ENCODE results near the gene CNIH3. TPM values are rescaled to one million over a fixed set of nuclear protein-coding genes. Genes with fewer than 3 reads are reported as not detected.

CNIH3 gene
- total and polyA plus RNA-seq, 2 donors (not counting 1 experiment from before 2014, with no cell fraction given), result 0.72 to 1.8 TPM

DNA sequence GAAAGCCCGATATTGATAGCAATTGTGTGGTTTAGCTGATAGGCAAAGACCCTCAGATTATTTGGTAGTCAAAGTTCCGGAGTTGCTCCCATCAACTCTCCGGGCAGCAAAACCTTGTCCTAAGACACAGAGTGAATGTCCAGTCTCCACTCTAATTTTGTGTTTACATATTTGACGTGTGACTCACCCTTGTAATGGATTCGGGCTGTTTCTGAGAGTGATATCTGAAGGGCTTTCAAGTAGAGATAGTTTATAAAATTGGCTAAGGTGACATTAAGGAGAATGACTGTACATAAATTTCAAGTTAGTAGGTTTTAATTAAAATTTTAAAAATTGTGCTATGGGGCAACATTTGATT lies 154.2 kb downstream of the CNIH3 start:
- Mint-ChIP-seq H3K4me1 (no peaks in the 10 kb centered on the region), H3K4me3 (no peak overlapping the region), H3K27ac (no peak overlapping the region), H3K27me3 (peaks cover 12% of the 10 kb centered on the region), H3K9me3 (ENCODE audit: insufficient read depth) (no peaks in the 10 kb centered on the region)
- 85% methylated on average over 2 of the region's 5 CpGs for WGBS (ENCODE audit: insufficient coverage)
- Histone ChIP-seq H3K9me3 (ENCODE audit: control extremely low read depth in 1 of 3, control insufficient read depth in 2 of 3, insufficient read depth in 1 of 3, low read length in 2 of 3) (peaks cover 0 to 1% (median 0%) of the 10 kb centered on the region in 3 donors), H3K9ac (ENCODE audit: low read length) (no peak overlapping the region), H3K27me3 (replicated peaks in 1 of 4; ENCODE audit: control extremely low read depth in 1 of 4, control insufficient read depth in 3 of 4, insufficient read depth in 4 of 4, low read length in 3 of 4) (no peaks in the 10 kb centered on the region), H4K20me1 (ENCODE audit: control insufficient read depth, insufficient read depth, low read length, poor library complexity, severe bottlenecking) (no peaks in the 10 kb centered on the region), H3K36me3 (replicated peaks in 1 of 2; ENCODE audit: control extremely low read depth in 1 of 2, control insufficient read depth in 1 of 2, extremely low read depth in 1 of 2, insufficient read depth in 2 of 2, low read length in 1 of 2) (no peaks in the 10 kb centered on the region), H3K4me1 (ENCODE audit: control insufficient read depth in 2 of 2, insufficient read depth in 2 of 2, low read length in 2 of 2) (no peaks in the 10 kb centered on the region), H3K4me3 (ENCODE audit: control extremely low read depth in 1 of 5, extremely low read depth in 1 of 5, insufficient read depth in 1 of 5, low read depth in 2 of 5, low read length in 4 of 5) (no peak overlapping the region), H3K4me2 (replicated peaks; ENCODE audit: low read depth, low read length, poor library complexity, severe bottlenecking) (no peak overlapping the region), H2AFZ (ENCODE audit: insufficient read depth, low read depth, low read length, poor library complexity, severe bottlenecking) (no peak overlapping the region), H3K79me2 (ENCODE audit: control insufficient read depth, insufficient read depth, low read length) (no peaks in the 10 kb centered on the region), H3K27ac (ENCODE audit: low read length in 2 of 2) (no peak overlapping the region)
- intact Hi-C loops (cut with micrococcal nuclease), result no loop called here
- DNase-seq, result no peak
- ChIA-PET CTCF (no interaction called here), POLR2A (no interaction called here)
- no peak for TF ChIP-seq EZH2 (IDR thresholded peaks at IDR 0.05; ENCODE audit: borderline replicate concordance, insufficient read depth, low read depth, low read length, poor library complexity, severe bottlenecking)
- TF ChIP-seq, protein P1, sequence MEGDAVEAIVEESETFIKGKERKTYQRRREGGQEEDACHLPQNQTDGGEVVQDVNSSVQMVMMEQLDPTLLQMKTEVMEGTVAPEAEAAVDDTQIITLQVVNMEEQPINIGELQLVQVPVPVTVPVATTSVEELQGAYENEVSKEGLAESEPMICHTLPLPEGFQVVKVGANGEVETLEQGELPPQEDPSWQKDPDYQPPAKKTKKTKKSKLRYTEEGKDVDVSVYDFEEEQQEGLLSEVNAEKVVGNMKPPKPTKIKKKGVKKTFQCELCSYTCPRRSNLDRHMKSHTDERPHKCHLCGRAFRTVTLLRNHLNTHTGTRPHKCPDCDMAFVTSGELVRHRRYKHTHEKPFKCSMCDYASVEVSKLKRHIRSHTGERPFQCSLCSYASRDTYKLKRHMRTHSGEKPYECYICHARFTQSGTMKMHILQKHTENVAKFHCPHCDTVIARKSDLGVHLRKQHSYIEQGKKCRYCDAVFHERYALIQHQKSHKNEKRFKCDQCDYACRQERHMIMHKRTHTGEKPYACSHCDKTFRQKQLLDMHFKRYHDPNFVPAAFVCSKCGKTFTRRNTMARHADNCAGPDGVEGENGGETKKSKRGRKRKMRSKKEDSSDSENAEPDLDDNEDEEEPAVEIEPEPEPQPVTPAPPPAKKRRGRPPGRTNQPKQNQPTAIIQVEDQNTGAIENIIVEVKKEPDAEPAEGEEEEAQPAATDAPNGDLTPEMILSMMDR (IDR thresholded peaks at IDR 0.05), result no peak
- no peak for ATAC-seq (ENCODE audit: low read depth)

DNA sequence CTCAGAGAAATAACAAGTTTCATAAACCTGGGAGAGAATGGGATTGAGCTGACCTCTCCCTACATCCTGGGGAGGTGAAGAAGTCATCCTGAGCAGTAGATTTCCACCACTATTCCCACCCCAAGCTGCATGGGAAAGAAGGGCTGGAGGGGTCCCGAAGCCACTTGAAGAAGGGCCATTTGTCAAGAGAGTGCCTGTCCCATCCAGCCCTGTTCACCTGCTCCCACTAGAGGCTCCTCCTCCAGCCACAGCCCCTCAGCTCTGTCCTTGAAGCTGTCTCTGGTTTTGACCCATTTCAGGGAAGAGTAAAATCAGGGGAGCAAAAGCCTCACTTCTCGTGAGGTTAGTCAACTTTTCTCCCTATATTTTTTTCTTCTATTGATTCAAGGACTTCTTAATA lies 157.5 kb downstream of the CNIH3 start:
- H3K27ac Mint-ChIP-seq, result no peak overlapping the region
- H3K79me2 ChIP-seq (ENCODE audit: control insufficient read depth, insufficient read depth, low read length), result no peaks in the 10 kb centered on the region
- WGBS (ENCODE audit: insufficient coverage), result 83% methylated on average over 2 of the region's 2 CpGs
- H3K9ac ChIP-seq (ENCODE audit: low read length), result no peak overlapping the region
- TF ChIP-seq, protein P1 (IDR thresholded peaks at IDR 0.05), result no peak
- TF ChIP-seq EZH2 (IDR thresholded peaks at IDR 0.05; ENCODE audit: borderline replicate concordance, insufficient read depth, low read depth, low read length, poor library complexity, severe bottlenecking), result no peak
- H3K4me1 Mint-ChIP-seq, result no peaks in the 10 kb centered on the region
- no peaks in the 10 kb centered on the region for H4K20me1 ChIP-seq (ENCODE audit: control insufficient read depth, insufficient read depth, low read length, poor library complexity, severe bottlenecking)
- H3K27me3 ChIP-seq (replicated peaks in 1 of 4; ENCODE audit: control extremely low read depth in 1 of 4, control insufficient read depth in 3 of 4, insufficient read depth in 4 of 4, low read length in 3 of 4), result no peaks in the 10 kb centered on the region
- H3K27me3 Mint-ChIP-seq, result peaks cover 9% of the 10 kb centered on the region
- CTCF ChIA-PET, result no interaction called here
- no peaks in the 10 kb centered on the region for H3K9me3 Mint-ChIP-seq (ENCODE audit: insufficient read depth)
- ATAC-seq (ENCODE audit: low read depth) (no peak), DNase-seq (no peak)
- H3K4me1 ChIP-seq (ENCODE audit: control insufficient read depth in 2 of 2, insufficient read depth in 2 of 2, low read length in 2 of 2), result no peaks in the 10 kb centered on the region
- intact Hi-C loops (cut with micrococcal nuclease), result no loop called here
- POLR2A ChIA-PET, result no interaction called here
- H3K27ac ChIP-seq (ENCODE audit: low read length in 2 of 2), result no peak overlapping the region
- no peak overlapping the region for H3K4me2 ChIP-seq (replicated peaks; ENCODE audit: low read depth, low read length, poor library complexity, severe bottlenecking)
- H3K4me3 Mint-ChIP-seq, result no peak overlapping the region
- peaks cover 0 to 1% (median 0%) of the 10 kb centered on the region in 3 donors for H3K9me3 ChIP-seq (ENCODE audit: control extremely low read depth in 1 of 3, control insufficient read depth in 2 of 3, insufficient read depth in 1 of 3, low read length in 2 of 3)
- no peak overlapping the region for H3K4me3 ChIP-seq (ENCODE audit: control extremely low read depth in 1 of 5, extremely low read depth in 1 of 5, insufficient read depth in 1 of 5, low read depth in 2 of 5, low read length in 4 of 5)
- H3K36me3 ChIP-seq (replicated peaks in 1 of 2; ENCODE audit: control extremely low read depth in 1 of 2, control insufficient read depth in 1 of 2, extremely low read depth in 1 of 2, insufficient read depth in 2 of 2, low read length in 1 of 2), result no peaks in the 10 kb centered on the region
- no peak overlapping the region for H2AFZ ChIP-seq (ENCODE audit: insufficient read depth, low read depth, low read length, poor library complexity, severe bottlenecking)

All from B cell (primary cell).